ENCODE results near the gene TWIST2. TPM values are rescaled to one million over a fixed set of nuclear protein-coding genes. Genes with fewer than 3 reads are reported as not detected.

TWIST2 gene
- total RNA-seq (2022; extraction: Qiagen RNA extraction): 10.0 to 17.5 TPM (median 16.6 TPM) in 5 replicates

GRCh38 chr2:238847841-238848690 is at the start of gene TWIST2:
TWIST2 (plus strand) TSS chr2:238848085; CDS start chr2:238848216, 131 bp downstream.

Measured in A549 treated with Mapracorat at 1 μM for 4 hours (cell line).